ENCODE measurements around the gene MYLIP.

The MYLIP gene

DNA sequence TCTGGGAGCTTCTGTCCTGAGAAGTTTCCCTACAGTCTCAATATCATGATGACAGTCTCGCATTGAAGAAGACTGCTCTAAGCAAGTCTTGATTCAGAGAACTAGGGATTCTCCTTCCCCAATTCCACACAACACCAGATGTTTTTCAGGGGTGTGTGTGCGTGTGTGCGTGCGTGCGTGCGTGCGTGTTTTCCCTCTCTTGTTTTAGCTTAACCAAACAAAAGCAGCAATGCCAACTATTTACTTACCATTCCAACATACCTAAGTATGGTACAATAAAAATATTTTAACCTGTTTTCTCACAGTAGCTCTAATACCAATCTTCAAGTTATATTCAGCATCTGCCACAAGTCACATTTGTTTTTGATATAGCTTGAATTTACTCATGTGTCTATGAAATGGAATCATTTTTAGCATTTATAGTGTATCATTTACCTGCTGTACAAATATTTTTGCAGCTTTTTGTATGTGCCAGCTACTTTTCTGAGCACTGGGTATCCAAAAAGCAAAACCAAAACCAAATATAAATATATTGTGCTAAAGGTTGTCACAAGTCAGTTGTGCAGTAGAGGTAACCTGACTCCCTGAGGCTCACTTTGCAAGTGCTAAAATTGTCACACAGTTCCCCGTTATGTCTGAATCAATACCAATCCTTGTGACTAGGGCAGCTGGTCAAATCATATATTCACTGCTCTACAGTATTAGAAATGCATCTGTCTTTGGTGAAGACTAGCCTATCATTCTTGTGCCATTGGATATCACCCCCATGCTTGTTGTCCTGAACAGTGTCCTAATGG lies 21.7 kb upstream of the MYLIP start:
- TF ChIP-seq, protein P1, sequence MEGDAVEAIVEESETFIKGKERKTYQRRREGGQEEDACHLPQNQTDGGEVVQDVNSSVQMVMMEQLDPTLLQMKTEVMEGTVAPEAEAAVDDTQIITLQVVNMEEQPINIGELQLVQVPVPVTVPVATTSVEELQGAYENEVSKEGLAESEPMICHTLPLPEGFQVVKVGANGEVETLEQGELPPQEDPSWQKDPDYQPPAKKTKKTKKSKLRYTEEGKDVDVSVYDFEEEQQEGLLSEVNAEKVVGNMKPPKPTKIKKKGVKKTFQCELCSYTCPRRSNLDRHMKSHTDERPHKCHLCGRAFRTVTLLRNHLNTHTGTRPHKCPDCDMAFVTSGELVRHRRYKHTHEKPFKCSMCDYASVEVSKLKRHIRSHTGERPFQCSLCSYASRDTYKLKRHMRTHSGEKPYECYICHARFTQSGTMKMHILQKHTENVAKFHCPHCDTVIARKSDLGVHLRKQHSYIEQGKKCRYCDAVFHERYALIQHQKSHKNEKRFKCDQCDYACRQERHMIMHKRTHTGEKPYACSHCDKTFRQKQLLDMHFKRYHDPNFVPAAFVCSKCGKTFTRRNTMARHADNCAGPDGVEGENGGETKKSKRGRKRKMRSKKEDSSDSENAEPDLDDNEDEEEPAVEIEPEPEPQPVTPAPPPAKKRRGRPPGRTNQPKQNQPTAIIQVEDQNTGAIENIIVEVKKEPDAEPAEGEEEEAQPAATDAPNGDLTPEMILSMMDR (IDR thresholded peaks at IDR 0.05; ENCODE audit: insufficient read depth, missing control alignments): no peak
- DNase-seq (ENCODE audit: insufficient read length, low spot score) (no peak), FAIRE-seq (no peak)

DNA sequence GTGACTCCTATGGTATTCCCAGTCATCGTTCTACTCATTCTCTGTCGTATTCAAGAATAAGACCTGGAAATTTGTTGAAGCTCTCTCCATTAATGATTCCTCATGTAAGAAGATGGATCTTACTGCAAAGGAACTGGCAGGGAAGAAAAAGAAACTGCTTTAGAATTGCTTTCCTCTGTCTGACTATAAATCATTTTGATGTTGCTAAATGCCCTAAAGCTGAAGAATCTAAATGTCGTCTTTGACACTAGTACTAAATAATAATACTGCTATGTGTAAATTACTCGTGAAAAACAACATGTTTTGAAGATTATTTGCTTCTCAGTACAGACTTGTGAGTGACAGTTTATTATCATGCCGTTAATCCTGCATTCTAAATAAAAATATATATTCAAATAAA lies 20.5 kb upstream of the MYLIP start:
- DNase-seq (ENCODE audit: insufficient read length, low spot score): no peak
- TF ChIP-seq, protein P1 (IDR thresholded peaks at IDR 0.05; ENCODE audit: insufficient read depth, missing control alignments): no peak
- FAIRE-seq: no peak

DNA sequence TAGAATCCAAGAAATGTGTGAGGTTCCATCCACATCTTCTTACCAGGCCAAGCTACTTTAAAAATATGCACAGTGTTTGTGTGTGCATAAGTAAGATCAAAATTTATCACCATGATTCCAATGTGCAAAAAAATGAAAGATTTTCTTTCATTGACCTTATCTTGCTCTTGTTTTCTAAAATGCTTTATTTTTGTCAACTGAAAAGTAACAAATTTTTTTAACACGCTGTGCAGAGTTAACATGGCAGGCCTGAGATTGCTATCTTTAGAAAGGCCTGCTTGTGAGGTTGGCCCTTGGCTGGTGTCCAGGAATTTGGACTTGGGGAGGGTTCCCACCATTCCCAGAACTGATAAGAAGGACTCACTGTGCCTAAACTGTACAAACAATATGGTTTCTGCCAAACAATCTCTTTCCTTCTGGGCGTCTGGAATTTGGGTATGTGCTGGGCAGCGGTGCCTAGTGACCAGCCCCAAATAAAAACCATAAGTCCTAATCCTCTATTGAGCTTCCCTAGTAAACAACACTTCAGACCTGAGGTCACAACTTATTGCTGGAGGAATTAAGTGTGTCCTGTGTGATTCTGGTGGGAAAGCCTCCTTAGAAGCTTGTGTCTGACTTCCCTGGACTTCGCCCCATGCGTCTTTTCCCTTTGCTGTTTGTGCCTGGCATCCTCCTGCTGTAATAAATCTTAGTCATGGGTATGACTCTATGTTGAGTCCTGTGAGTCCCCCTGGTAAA lies 19.8 kb upstream of the MYLIP start:
- FAIRE-seq (no peak), DNase-seq (ENCODE audit: insufficient read length, low spot score) (no peak)
- TF ChIP-seq, protein P1 (IDR thresholded peaks at IDR 0.05; ENCODE audit: insufficient read depth, missing control alignments): no peak

DNA sequence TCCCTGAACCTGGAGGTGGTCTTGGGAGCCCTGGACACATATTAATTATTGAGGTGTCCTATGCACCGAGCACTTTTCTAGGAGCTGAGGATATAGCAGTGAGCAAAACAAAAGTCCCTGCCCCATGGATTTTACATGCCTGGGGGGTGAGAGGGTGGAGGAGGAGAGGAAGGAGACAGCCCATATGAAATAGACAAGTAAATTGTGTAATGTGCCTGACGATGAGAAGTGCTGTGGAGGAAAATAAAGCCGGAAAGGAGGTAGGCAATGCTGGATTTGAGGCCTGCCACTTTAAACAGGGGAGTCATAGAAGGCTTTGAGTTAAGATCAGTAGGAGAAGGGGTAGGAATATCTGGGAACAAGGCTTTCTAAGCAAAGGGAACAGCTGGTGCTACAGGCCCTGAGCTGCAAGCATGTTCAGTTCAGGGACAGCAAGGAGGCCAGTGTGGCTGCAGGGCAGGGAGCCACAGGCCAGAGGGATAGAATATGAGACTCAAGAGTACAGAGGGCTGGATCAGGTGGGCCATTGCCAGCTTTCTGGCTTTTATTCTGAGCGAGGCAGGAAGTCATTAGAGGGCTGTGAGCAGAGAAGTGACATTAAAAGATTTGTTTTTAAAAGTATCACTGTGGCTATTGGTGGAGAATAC lies 19.1 kb upstream of the MYLIP start:
- DNase-seq (ENCODE audit: insufficient read length, low spot score): no peak
- TF ChIP-seq, protein P1 (IDR thresholded peaks at IDR 0.05; ENCODE audit: insufficient read depth, missing control alignments): no peak
- no peak for FAIRE-seq

DNA sequence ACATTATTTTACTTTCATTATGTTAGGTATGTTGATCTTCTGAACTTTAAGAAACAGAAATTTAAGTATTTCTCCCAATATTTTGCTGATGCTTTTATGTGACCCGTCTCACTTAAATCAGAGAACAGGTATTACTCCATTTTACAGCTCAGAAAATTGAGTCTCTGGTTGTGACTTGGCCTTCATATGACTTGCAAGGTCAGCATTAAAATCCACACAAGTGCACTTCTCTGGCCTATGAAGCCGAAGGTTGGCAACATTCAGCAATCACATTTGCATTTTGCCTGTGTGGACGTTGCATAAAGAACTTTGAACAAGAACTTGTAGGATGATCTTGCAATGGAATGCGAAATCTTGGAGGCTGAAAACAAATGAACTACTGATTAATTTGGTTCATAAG lies 10.1 kb upstream of the MYLIP start:
- TF ChIP-seq, protein P1 (IDR thresholded peaks at IDR 0.05; ENCODE audit: insufficient read depth, missing control alignments): no peak

DNA sequence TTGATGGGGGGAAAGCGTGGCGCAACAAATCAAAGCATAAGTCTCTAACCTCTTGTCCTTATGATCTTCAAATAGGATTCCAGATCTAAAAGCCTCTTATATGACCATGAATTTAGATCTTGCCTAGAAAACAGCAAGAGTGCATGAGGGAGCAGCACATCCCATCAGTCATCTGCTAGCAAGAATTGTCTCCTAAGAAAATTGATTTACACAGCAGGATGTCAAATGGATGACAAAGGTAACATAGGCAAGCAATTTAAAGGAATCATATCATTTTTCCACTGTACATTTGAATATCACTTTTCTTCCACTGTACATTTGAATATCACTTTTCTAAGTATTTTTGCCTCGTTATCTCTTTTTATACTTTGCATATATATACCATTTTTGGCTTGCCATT lies 7.5 kb upstream of the MYLIP start:
- TF ChIP-seq, protein P1 (IDR thresholded peaks at IDR 0.05; ENCODE audit: insufficient read depth, missing control alignments): no peak
- DNase-seq (ENCODE audit: insufficient read length, low spot score) (no peak), FAIRE-seq (no peak)

More for the DNA sequence above, 10.1 kb upstream of the MYLIP start:
- DNase-seq (ENCODE audit: insufficient read length, low spot score): no peak
- no peak for FAIRE-seq

Data from D721Med (cell line).